ENCODE measurements around the gene KCNJ15.

DNA sequence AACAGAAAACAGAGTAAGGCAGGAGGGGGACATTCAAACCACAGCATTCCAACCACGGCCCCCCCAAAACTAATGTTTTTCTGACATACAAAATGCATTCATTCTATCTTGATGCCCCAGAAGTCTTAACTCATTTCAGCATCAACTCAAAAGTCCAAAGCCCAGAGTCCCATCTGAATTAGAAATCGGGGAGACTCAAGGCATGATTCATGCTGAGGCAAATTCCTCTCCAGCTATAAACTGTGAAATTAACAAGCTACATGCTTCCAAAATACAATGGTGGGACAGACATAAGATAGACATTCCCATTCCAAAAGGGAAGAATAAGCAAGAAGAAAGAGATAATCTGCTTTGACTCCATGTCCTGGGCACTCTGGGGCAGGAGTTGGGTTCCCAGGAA is 73.9 kb downstream of the KCNJ15 start:
- no peak for TF ChIP-seq CTCF (IDR thresholded peaks at IDR 0.05)
- TF ChIP-seq POLR2A (IDR thresholded peaks at IDR 0.05), result no peak
